Endothelial cell of umbilical vein (primary cell): ENCODE results near the gene NRXN3. TPM values are rescaled to one million over a fixed set of nuclear protein-coding genes. Genes with fewer than 3 reads are reported as not detected.

ENCODE experiments used
- BruUV-seq: library from RNA; stranded (reverse); fragments of 400-500 nt; replicated peaks from 2 replicates; lab custom pipeline; 2021; lab: Mats Ljungman, UMichigan
- CTCF ChIA-PET: fragments of 300-600, 350-600 bp; sonication (Branson Sonifier 250); formaldehyde crosslinking; loops from one replicate; lab custom pipeline; 2021; ENCODE audit warnings: antibody characterized with exemption, inconsistent platforms; lab: Charles Lee
- POLR2A ChIA-PET: fragments of 300-600, 350-600 bp; sonication (Branson Sonifier 250); formaldehyde crosslinking; loops from one replicate; lab custom pipeline; 2021; ENCODE audit warnings: antibody characterized with exemption, inconsistent platforms; lab: Charles Lee
- DNase-seq: peaks from one replicate; pipeline ENCODE4 v3.0.0-alpha.2; 2011; ENCODE audit warnings: low read depth, low spot score
- FAIRE-seq: peaks from 2 replicates; lab custom pipeline; 2011; peaks lifted over from hg19 to GRCh38; lab: Jason Lieb, UNC
- H2AFZ ChIP-seq: 2 replicates; pipeline ENCODE4 v1.6.0; 2012; ENCODE audit warnings: low read depth, low read length, control low read depth, inconsistent platforms
- H3K27ac ChIP-seq: 2 replicates; pipeline ENCODE4 v1.5.1; 2011; ENCODE audit warnings: low read depth, mild to moderate bottlenecking, control low read depth, low read length, moderate library complexity; ENCODE audit not compliant: insufficient read depth
- H3K27me3 ChIP-seq, 2 experiments: 2 replicates each; pipeline versions ENCODE4 v1.6.0 to v1.6.1; 2011; ENCODE audit warnings: low read length in 2 of 2, mixed read lengths in 1 of 2; ENCODE audit not compliant: control insufficient read depth in 2 of 2, insufficient read depth in 2 of 2
- H3K36me3 ChIP-seq, 2 experiments: 2 replicates in 1 of 2; 3 replicates in 1 of 2; pipeline ENCODE4 v1.5.1; 2011; ENCODE audit warnings: low read length in 2 of 2, mild to moderate bottlenecking in 1 of 2, moderate library complexity in 1 of 2; ENCODE audit not compliant: control insufficient read depth in 2 of 2, insufficient read depth in 2 of 2; ENCODE audit errors: extremely low read depth in 1 of 2
- H3K4me1 ChIP-seq: 3 replicates; pipeline ENCODE4 v1.5.1; 2011; ENCODE audit warnings: mild to moderate bottlenecking, low read length; ENCODE audit not compliant: control insufficient read depth, insufficient read depth; ENCODE audit errors: extremely low read depth
- H3K4me2 ChIP-seq: 2 replicates; pipeline ENCODE4 v1.6.1; 2011; ENCODE audit warnings: low read length, control low read depth, mixed read lengths; ENCODE audit not compliant: insufficient read depth
- H3K4me3 ChIP-seq, 3 experiments: fragments of 200-600 bp in 1 of 3; sonication (generic), shearing (Covaris generic) in 1 of 3; replicated peaks in 1 of 3; 2 replicates each; pipeline ENCODE4 v1.5.1; 2011 to 2016; ENCODE audit warnings: control low read depth in 3 of 3, low read length in 3 of 3, mild to moderate bottlenecking in 2 of 3, inconsistent platforms in 1 of 3, low read depth in 1 of 3, moderate library complexity in 1 of 3; ENCODE audit not compliant: insufficient read depth in 1 of 3
- H3K79me2 ChIP-seq: 2 replicates; pipeline ENCODE4 v1.6.0; 2012; ENCODE audit warnings: low read length, inconsistent platforms; ENCODE audit not compliant: control insufficient read depth, insufficient read depth
- H3K9ac ChIP-seq: replicated peaks from 2 replicates; pipeline ENCODE3; 2011; ENCODE audit warnings: low read length, control low read depth; ENCODE audit not compliant: insufficient read depth; ENCODE audit errors: extremely low read depth
- H3K9me1 ChIP-seq: replicated peaks from 3 replicates; pipeline ENCODE4 v1.6.0; 2011; ENCODE audit warnings: mild to moderate bottlenecking, low read length; ENCODE audit not compliant: control insufficient read depth, insufficient read depth; ENCODE audit errors: extremely low read depth
- H3K9me3 ChIP-seq: replicated peaks from 2 replicates; pipeline ENCODE4 v1.5.1; 2012; ENCODE audit warnings: low read length, inconsistent platforms; ENCODE audit not compliant: control insufficient read depth, insufficient read depth
- H4K20me1 ChIP-seq: replicated peaks from 2 replicates; pipeline ENCODE3; 2011; ENCODE audit warnings: mild to moderate bottlenecking, low read length; ENCODE audit not compliant: control insufficient read depth, insufficient read depth; ENCODE audit errors: extremely low read depth
- EZH2 ChIP-seq: IDR thresholded peaks from 2 replicates; pipeline ENCODE4 v1.6.1; 2012; ENCODE audit warnings: borderline replicate concordance, low read depth, mild to moderate bottlenecking, moderate library complexity, low read length, inconsistent platforms; ENCODE audit not compliant: severe bottlenecking
- GATA2 ChIP-seq: IDR thresholded peaks from 2 replicates; pipeline ENCODE4 v1.7.0; 2011; ENCODE audit warnings: low read depth, mild to moderate bottlenecking, moderate library complexity, mixed read lengths, low read length; ENCODE audit not compliant: insufficient read length, insufficient read depth
- dilution Hi-C: fragments of 300-500 bp; cut with MboI; formaldehyde crosslinking; loops from one replicate; pipeline ENCODE4 v1.15.0; 2019; ENCODE audit warnings: low sequenced_read_pairs; ENCODE audit not compliant: extremely low pct_ligation_motif_present
- intact Hi-C: fragments of 100-400 bp; cut with micrococcal nuclease; formaldehyde crosslinking; loops from one replicate; pipeline ENCODE4 v1.10.0; 2022
- polyA plus RNA-seq, 4 experiments: library from polyadenylated mRNA; depleted of rRNA in 3 of 4; stranded (reverse) in 3 of 4; unstranded in 1 of 4; fragments of >200 nt; gene quantifications; 2 replicates each; pipeline versions ENCODE4 v1.2.1 to v1.2.3, GENCODE V29; 2011 to 2012; ENCODE audit warnings: missing spikeins in 1 of 4
- total RNA-seq: library from RNA; stranded (reverse); gene quantifications from 2 replicates; pipeline ENCODE4 v1.2.3, GENCODE V29; 2021

NRXN3 gene
- total and polyA plus RNA-seq, 2 donors (not counting 3 experiments of a cell fraction or from before 2014, with no cell fraction given): 0.72 to 4.2 TPM

GRCh38 chr14:79652513-79653307 is 1482.5 kb downstream of the NRXN3 start:
- Histone ChIP-seq H3K9me3 (peaks cover 3% of the 10 kb centered on the region), H3K9ac (no peak overlapping the region), H3K4me1 (no peaks in the 10 kb centered on the region), H3K4me2 (no peak overlapping the region), H3K9me1 (no peaks in the 10 kb centered on the region), H3K4me3 (no peak overlapping the region), H4K20me1 (no peaks in the 10 kb centered on the region), H2AFZ (no peak overlapping the region), H3K27ac (no peak overlapping the region), H3K27me3 (no peaks in the 10 kb centered on the region), H3K79me2 (no peaks in the 10 kb centered on the region), H3K36me3 (no peaks in the 10 kb centered on the region)
- no TSS peak for BruUV-seq
- CTCF ChIA-PET: no interaction called here
- intact Hi-C loops (no loop called here), dilution Hi-C loops (no loop called here)
- no peak for DNase-seq
- FAIRE-seq: no peak
- POLR2A ChIA-PET: no interaction called here
- TF ChIP-seq GATA2: no peak

GRCh38 chr14:79656056-79656455 is 1485.9 kb downstream of the NRXN3 start:
- dilution Hi-C loops: no loop called here
- H3K27ac ChIP-seq: no peak overlapping the region
- H3K79me2 ChIP-seq: no peaks in the 10 kb centered on the region
- H2AFZ ChIP-seq: no peak overlapping the region
- BruUV-seq: no TSS peak
- no peak overlapping the region for H3K9ac ChIP-seq
- H3K4me1 ChIP-seq: no peaks in the 10 kb centered on the region
- H3K4me3 ChIP-seq: no peak overlapping the region
- peaks cover 3% of the 10 kb centered on the region for H3K9me3 ChIP-seq
- CTCF ChIA-PET: no interaction called here
- POLR2A ChIA-PET: no interaction called here
- no peaks in the 10 kb centered on the region for H3K27me3 ChIP-seq
- no peak overlapping the region for H3K4me2 ChIP-seq
- H3K36me3 ChIP-seq: no peaks in the 10 kb centered on the region
- intact Hi-C loops: no loop called here
- no peaks in the 10 kb centered on the region for H4K20me1 ChIP-seq
- no peak for TF ChIP-seq EZH2
- no peaks in the 10 kb centered on the region for H3K9me1 ChIP-seq
- FAIRE-seq: no peak
- DNase-seq: no peak
